Vagina (tissue), 2 donors: ENCODE measurements around the gene KISS1R. TPM values are rescaled to one million over a fixed set of nuclear protein-coding genes. Genes with fewer than 3 reads are reported as not detected.

Experiments used
- DNase-seq, 2 donors: peaks; one replicate each; pipeline ENCODE4 v3.0.0-alpha.2; 2017; ENCODE audit errors: extremely low spot score in 2 of 2
- H3K27ac ChIP-seq: fragments of 200-600 bp; sonication (generic); one replicate; pipeline ENCODE4 v1.5.1; 2019
- H3K27me3 ChIP-seq: fragments of 200-600 bp; sonication (generic); one replicate; pipeline ENCODE4 v1.5.1; 2019
- H3K36me3 ChIP-seq, 2 donors: fragments of 200-600 bp; sonication (generic); one replicate each; pipeline ENCODE4 v1.5.1; 2017 to 2019
- H3K4me1 ChIP-seq: fragments of 200-600 bp; sonication (generic); one replicate; pipeline ENCODE4 v1.5.1; 2019
- H3K4me3 ChIP-seq, 2 donors: fragments of 200-600 bp; sonication (generic); 1 replicate in 1 of 2; 2 replicates in 1 of 2; pipeline ENCODE4 v1.5.1; 2016 to 2019
- H3K9me3 ChIP-seq: fragments of 200-600 bp; sonication (generic); one replicate; pipeline ENCODE4 v1.5.1; 2019
- POLR2A ChIP-seq, 2 donors: fragments of 450-650 bp; IDR thresholded peaks; one replicate each; pipeline ENCODE4 v1.6.1; 2017; ENCODE audit warnings: antibody characterized with exemption in 2 of 2, mild to moderate bottlenecking in 2 of 2, moderate library complexity in 2 of 2
- POLR2AphosphoS5 ChIP-seq, 2 donors: sonication (generic); formaldehyde crosslinking; IDR thresholded peaks; one replicate each; pipeline ENCODE4 v1.9.0; 2017; ENCODE audit warnings: antibody characterized with exemption in 2 of 2, mild to moderate bottlenecking in 2 of 2, low read depth in 1 of 2; ENCODE audit not compliant: insufficient read depth in 1 of 2
- intact Hi-C: fragments of 100-400 bp; cut with DNase I; formaldehyde crosslinking; loops from one replicate; pipeline ENCODE4 v1.15.1; 2023
- total RNA-seq: library from RNA; depleted of rRNA; stranded (reverse); fragments of >200 nt; gene quantifications from one replicate; pipeline ENCODE4 v1.2.3, GENCODE V29; 2016
- TF ChIP-seq, protein P1 (sequence below), 3 experiments: fragments of 450-650 bp in 2 of 3; fragments of 200-600 bp in 1 of 3; sonication (generic) in 1 of 3; IDR thresholded peaks; one replicate each; pipeline ENCODE4 v1.5.1; 2017 to 2019; ENCODE audit warnings: antibody characterized with exemption in 3 of 3, mild to moderate bottlenecking in 2 of 3, moderate library complexity in 2 of 3

The KISS1R gene
- total RNA-seq, 1 donor from 2014 or later = not detected

DNA sequence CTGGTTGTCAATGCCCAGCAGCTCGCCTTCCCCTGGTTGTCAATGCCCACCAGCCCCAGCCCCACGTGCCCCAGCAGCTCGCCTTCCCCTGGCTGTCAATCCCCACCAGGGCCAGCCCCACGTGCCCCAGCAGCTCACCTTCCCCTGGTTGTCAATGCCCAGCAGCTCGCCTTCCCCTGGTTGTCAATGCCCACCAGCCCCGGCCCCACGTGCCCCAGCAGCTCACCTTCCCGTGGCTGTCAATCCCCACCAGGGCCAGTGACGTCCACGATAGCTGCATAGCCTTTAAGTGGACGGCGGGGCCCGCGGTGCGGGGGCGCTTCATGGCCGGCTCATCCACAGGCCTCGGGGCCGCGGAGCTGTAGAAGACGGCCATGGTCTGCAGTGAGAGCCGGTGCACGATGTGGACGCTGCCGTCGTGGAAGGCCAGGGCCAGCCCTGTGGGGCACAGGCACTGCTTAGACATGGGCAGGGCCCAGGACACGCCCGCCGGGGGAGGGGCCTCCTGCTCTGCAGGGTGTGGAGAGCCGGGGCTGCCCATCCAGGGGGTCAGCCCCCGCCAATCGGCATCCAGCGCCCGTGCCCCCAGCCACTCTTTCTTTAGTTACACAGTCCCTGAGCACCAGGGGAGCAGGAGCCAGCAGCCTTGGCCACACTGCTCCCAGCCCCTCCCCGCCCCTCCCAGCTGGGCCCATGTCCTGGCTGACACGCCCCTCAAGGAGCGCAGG lies 37.3 kb upstream of the KISS1R start:
- H3K27ac ChIP-seq = no peak overlapping the region
- H3K9me3 ChIP-seq = no peaks in the 10 kb centered on the region
- peaks cover 3 to 72% of the 10 kb centered on the region in 2 donors for H3K36me3 ChIP-seq
- no peak overlapping the region for H3K4me3 ChIP-seq
- DNase-seq = no peak
- intact Hi-C loops = no loop called here
- TF ChIP-seq, protein P1, sequence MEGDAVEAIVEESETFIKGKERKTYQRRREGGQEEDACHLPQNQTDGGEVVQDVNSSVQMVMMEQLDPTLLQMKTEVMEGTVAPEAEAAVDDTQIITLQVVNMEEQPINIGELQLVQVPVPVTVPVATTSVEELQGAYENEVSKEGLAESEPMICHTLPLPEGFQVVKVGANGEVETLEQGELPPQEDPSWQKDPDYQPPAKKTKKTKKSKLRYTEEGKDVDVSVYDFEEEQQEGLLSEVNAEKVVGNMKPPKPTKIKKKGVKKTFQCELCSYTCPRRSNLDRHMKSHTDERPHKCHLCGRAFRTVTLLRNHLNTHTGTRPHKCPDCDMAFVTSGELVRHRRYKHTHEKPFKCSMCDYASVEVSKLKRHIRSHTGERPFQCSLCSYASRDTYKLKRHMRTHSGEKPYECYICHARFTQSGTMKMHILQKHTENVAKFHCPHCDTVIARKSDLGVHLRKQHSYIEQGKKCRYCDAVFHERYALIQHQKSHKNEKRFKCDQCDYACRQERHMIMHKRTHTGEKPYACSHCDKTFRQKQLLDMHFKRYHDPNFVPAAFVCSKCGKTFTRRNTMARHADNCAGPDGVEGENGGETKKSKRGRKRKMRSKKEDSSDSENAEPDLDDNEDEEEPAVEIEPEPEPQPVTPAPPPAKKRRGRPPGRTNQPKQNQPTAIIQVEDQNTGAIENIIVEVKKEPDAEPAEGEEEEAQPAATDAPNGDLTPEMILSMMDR (IDR thresholded peaks at IDR 0.05) = no peak
- TF ChIP-seq POLR2AphosphoS5 (IDR thresholded peaks at IDR 0.05; ENCODE audit: insufficient read depth in 1 of 2, low read depth in 1 of 2) (no peak), POLR2A (IDR thresholded peaks at IDR 0.05) (no peak)
- no peaks in the 10 kb centered on the region for H3K27me3 ChIP-seq
- H3K4me1 ChIP-seq = no peaks in the 10 kb centered on the region

DNA sequence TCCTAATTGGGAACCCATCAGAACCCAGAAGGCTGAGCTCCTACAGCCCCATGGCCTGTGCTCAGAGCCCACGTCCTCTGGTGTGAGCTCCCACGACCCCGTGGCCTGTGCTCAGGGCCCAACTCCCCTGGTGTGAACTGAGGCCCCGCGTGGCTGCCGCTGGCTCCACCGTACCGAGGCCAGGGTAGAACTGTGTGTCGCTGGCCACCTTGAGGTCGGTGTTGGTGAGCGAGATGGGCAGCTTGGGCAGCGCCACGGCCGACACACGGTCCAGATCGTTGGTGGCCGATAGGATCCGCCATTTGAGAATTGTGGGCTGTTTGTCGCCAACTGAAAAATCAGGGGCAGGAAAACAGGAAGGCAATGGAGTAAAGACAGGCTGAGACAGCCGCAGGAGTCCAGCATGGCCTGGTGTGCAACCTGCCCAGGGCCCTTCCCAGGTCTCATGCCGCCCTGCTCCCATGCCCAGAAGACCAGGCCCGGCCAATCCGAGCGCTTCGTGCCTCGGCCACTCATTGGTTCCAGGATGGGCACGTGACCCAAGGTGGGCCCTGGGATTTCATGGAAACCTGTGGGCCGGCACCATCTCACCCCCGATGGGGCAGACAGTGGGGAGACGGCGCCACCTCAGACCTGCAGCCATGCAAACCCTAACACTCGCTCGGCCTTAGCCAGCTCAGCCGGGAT lies 35.6 kb upstream of the KISS1R start:
- TF ChIP-seq, protein P1 (IDR thresholded peaks at IDR 0.05) = no peak
- TF ChIP-seq POLR2AphosphoS5 (IDR thresholded peaks at IDR 0.05; ENCODE audit: insufficient read depth in 1 of 2, low read depth in 1 of 2) (no peak), POLR2A (IDR thresholded peaks at IDR 0.05) (no peak)
- Histone ChIP-seq H3K27ac (no peak overlapping the region), H3K36me3 (peaks cover 3 to 74% of the 10 kb centered on the region in 2 donors), H3K4me3 (no peak overlapping the region), H3K9me3 (no peaks in the 10 kb centered on the region), H3K4me1 (no peaks in the 10 kb centered on the region), H3K27me3 (no peaks in the 10 kb centered on the region)
- no peak for DNase-seq
- intact Hi-C loops = no loop called here

DNA sequence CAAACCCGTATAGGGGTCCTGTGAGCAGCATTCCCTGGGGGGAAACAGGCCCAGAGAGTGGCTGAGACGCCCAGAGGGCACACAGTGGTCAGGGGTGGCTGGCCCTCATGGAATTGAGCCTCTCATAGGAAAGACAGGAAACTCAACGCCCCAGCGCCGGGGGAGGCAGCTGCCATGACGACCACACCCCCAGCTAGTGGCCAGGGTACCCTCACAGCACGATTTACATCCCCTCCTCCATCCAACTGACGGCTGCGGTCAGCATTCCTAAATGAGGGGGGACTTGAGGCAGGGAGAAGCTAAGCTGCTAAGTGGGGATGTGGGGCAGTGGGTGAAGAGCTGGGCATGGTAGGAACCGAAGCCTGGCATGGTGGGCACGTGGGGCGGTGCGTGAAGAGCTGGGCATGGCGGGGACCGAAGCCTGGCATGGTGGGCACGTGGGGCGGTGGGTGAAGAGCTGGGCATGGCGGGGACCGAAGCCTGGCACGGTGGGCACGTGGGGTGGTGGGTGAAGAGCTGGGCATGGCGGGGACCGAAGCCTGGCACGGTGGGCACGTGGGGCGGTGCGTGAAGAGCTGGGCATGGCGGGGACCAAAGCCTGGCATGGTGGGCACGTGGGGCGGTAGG lies 34.1 kb upstream of the KISS1R start:
- no peak for DNase-seq
- Histone ChIP-seq H3K36me3 (peaks cover 3 to 71% of the 10 kb centered on the region in 2 donors), H3K9me3 (no peaks in the 10 kb centered on the region)

DNA sequence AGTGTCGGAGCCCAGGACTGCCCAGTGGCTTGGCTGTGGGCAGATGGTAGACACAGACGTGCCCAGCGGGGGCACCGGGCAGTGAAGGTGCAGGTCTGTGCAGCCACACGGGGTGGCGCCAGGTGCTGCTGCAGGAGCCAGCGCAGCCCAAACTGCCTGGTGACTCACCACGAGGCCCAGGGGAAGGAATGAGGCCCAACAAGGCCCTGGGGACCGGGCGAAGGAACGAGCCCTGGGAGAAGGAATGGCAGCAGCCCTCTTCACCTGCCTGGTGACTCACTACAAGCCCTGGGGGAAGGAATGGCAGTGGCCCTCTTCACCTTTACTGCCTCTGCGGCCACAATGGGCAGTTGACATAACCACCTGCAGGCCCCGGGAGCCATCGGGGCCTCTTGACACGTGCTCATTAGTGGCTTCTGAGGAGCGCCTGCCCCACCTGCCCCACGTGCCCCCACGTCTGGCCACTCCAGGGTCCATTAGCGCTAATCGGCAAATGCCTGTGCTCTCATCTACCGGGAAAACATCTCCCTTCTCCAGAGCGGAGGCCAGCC lies 33.4 kb upstream of the KISS1R start:
- intact Hi-C loops = no loop called here
- Histone ChIP-seq H3K9me3 (no peaks in the 10 kb centered on the region), H3K4me3 (no peak overlapping the region), H3K27ac (no peak overlapping the region), H3K4me1 (no peaks in the 10 kb centered on the region), H3K36me3 (peaks cover 3 to 78% of the 10 kb centered on the region in 2 donors), H3K27me3 (no peaks in the 10 kb centered on the region)
- no peak for TF ChIP-seq POLR2A (IDR thresholded peaks at IDR 0.05)
- DNase-seq = no peak

More for the DNA sequence above, 34.1 kb upstream of the KISS1R start:
- no peak for TF ChIP-seq POLR2AphosphoS5 (IDR thresholded peaks at IDR 0.05; ENCODE audit: insufficient read depth in 1 of 2, low read depth in 1 of 2)
- TF ChIP-seq, protein P1 (IDR thresholded peaks at IDR 0.05) = no peak
- TF ChIP-seq POLR2A (IDR thresholded peaks at IDR 0.05) = no peak
- H3K27ac ChIP-seq = no peak overlapping the region
- no peak overlapping the region for H3K4me3 ChIP-seq
- no peaks in the 10 kb centered on the region for H3K27me3 ChIP-seq
- H3K4me1 ChIP-seq = no peaks in the 10 kb centered on the region
- intact Hi-C loops = no loop called here

DNA sequence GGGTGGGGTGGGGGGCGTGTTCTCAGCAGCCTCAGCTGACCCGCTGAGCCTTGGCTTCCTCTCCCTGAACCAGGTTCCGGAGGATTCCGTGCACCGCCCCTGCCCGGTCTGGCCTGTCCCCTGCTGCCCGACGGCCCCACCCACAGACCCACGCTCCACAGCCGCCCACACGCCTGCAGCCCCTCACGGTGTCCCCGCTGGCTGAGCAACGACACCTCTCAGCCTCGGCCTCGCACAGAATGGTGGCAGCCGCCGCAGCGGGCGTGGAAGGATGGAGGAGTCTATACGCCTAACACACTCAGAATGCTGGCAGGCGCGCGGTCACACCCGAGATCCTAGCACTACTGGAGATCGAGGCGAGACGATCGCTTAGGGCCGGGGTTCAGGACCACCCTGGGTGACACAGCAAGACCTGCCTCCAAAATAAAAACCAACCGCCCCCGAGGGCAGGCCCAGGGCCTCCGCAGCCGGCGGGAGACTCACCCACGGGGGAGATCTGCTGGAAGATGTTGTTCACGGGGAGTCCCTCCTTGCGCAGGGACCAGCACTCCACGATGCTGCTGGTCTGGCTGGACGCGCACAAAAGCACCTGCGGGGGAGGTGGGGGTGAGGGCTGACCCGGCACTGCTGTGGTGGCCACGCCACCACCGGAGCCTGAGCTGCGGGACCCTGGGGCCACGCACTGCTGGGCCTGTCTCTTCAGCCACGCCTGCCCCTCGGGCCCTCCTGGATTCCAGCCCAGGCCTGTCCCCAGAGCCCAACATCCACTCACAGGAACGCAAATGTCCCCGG lies 32.5 kb upstream of the KISS1R start:
- H3K36me3 ChIP-seq = peaks cover 3 to 78% of the 10 kb centered on the region in 2 donors
- no peaks in the 10 kb centered on the region for H3K9me3 ChIP-seq
- no peak for DNase-seq
- H3K27me3 ChIP-seq = no peaks in the 10 kb centered on the region
- TF ChIP-seq POLR2A (IDR thresholded peaks at IDR 0.05) (no peak), POLR2AphosphoS5 (IDR thresholded peaks at IDR 0.05; ENCODE audit: insufficient read depth in 1 of 2, low read depth in 1 of 2) (no peak)
- TF ChIP-seq, protein P1 (IDR thresholded peaks at IDR 0.05) = no peak
- intact Hi-C loops = no loop called here
- H3K27ac ChIP-seq = no peak overlapping the region
- no peak overlapping the region for H3K4me3 ChIP-seq
- H3K4me1 ChIP-seq = no peaks in the 10 kb centered on the region
